Mononuclear cell (primary cell): ENCODE results near the gene GPRC5A. TPM values are rescaled to one million over a fixed set of nuclear protein-coding genes. Genes with fewer than 3 reads are reported as not detected.

Experiments
- H3K27me3 ChIP-seq: 2 replicates; pipeline ENCODE4 v1.6.0; 2011; ENCODE audit warnings: low read length, control low read depth; ENCODE audit not compliant: insufficient read depth
- H3K4me1 ChIP-seq: 2 replicates; pipeline ENCODE4 v1.5.1; 2011; ENCODE audit warnings: mild to moderate bottlenecking, low read length, control low read depth; ENCODE audit not compliant: insufficient read depth
- H3K4me3 ChIP-seq: 2 replicates; pipeline ENCODE4 v1.5.1; 2011; ENCODE audit warnings: mild to moderate bottlenecking, low read length, moderate library complexity
- H3K9me3 ChIP-seq: 2 replicates; pipeline ENCODE4 v1.5.1; 2011; ENCODE audit warnings: low read depth, mild to moderate bottlenecking, control low read depth, low read length
- total RNA-seq: library from RNA; depleted of rRNA; stranded (reverse); fragments of >200 nt; gene quantifications from one replicate; pipeline ENCODE4 v1.2.3, GENCODE V29; 2012

GPRC5A gene
- total RNA-seq, 1 donor, result 1.6 TPM

DNA sequence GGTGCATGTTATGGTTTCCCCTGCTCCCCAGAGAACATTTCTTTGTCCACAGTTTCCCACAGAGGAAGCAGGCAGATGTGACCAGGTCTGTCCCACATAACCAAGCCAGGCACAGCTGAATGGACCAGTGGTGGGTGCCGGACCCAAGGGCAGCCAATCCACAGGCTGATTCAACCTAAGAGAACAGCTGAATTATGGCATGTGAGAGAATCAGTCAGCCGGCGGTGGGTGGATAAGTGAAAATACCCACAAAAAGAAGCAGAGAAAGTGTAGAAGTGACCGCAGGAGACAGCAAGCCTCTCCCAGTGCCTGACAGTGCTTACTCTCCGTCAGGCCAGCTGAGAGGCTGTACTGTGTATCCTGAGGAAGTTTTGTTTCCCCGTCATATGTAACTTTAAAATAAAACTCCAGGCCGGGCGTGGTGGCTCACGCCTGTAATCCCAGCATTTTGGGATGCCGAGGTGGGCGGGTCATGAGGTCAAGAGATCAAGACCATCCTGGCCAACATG is 45.7 kb downstream of the GPRC5A start:
- H3K9me3 ChIP-seq, result no peaks in the 10 kb centered on the region
- H3K4me1 ChIP-seq, result no peaks in the 10 kb centered on the region
- no peak overlapping the region for H3K4me3 ChIP-seq
- H3K27me3 ChIP-seq, result no peaks in the 10 kb centered on the region

DNA sequence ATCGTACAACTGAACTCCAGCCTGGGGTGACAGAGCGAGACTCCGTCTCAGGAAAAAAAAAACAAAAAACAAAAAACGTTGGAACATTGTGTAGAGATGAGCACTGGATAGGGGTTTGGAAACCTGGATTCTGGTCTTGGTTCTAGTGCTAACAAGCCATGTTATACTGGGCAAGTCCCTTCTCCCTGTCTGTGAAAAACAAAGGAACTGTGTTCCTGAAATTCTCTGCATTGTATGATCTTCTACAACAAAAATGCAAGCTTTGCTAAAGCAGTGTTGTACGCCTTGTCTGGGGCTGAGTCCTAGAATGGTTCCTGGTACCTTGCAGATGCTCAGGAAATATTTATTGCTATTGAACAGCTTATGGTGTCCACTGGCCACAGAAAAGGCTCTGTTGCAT is 47.2 kb downstream of the GPRC5A start:
- no peaks in the 10 kb centered on the region for H3K4me1 ChIP-seq
- no peaks in the 10 kb centered on the region for H3K27me3 ChIP-seq

GRCh38 chr12:12939888-12940287 is 48.5 kb downstream of the GPRC5A start:
- H3K4me1 ChIP-seq, result no peaks in the 10 kb centered on the region
- no peaks in the 10 kb centered on the region for H3K9me3 ChIP-seq
- H3K4me3 ChIP-seq, result no peak overlapping the region
- H3K27me3 ChIP-seq, result no peaks in the 10 kb centered on the region

More for the DNA sequence above, 47.2 kb downstream of the GPRC5A start:
- Histone ChIP-seq H3K4me3 (no peak overlapping the region), H3K9me3 (no peaks in the 10 kb centered on the region)

- Histone ChIP-seq H3K4me3 (no peak overlapping the region), H3K4me1 (no peaks in the 10 kb centered on the region), H3K9me3 (no peaks in the 10 kb centered on the region), H3K27me3 (no peaks in the 10 kb centered on the region)
Measured at GRCh38 chr12:12941450-12942350, 50.3 kb downstream of the GPRC5A start.

GRCh38 chr12:12943586-12944260 is 52.4 kb downstream of the GPRC5A start:
- Histone ChIP-seq H3K4me3 (no peak overlapping the region), H3K27me3 (no peaks in the 10 kb centered on the region), H3K9me3 (no peaks in the 10 kb centered on the region), H3K4me1 (no peaks in the 10 kb centered on the region)

GRCh38 chr12:12945591-12945990 is 54.2 kb downstream of the GPRC5A start:
- no peaks in the 10 kb centered on the region for H3K4me1 ChIP-seq

GRCh38 chr12:12946686-12947355 is 55.5 kb downstream of the GPRC5A start:
- Histone ChIP-seq H3K4me1 (no peaks in the 10 kb centered on the region), H3K27me3 (no peaks in the 10 kb centered on the region), H3K9me3 (no peaks in the 10 kb centered on the region), H3K4me3 (no peak overlapping the region)

More at GRCh38 chr12:12945591-12945990, 54.2 kb downstream of the GPRC5A start:
- H3K9me3 ChIP-seq, result no peaks in the 10 kb centered on the region
- H3K27me3 ChIP-seq, result no peaks in the 10 kb centered on the region
- H3K4me3 ChIP-seq, result no peak overlapping the region

GRCh38 chr12:12947902-12948301 is 56.5 kb downstream of the GPRC5A start:
- H3K27me3 ChIP-seq, result no peaks in the 10 kb centered on the region
- H3K4me3 ChIP-seq, result no peak overlapping the region

GRCh38 chr12:12951504-12951903 is 60.1 kb downstream of the GPRC5A start:
- Histone ChIP-seq H3K4me3 (no peak overlapping the region), H3K9me3 (no peaks in the 10 kb centered on the region), H3K4me1 (no peaks in the 10 kb centered on the region), H3K27me3 (no peaks in the 10 kb centered on the region)

More at GRCh38 chr12:12947902-12948301, 56.5 kb downstream of the GPRC5A start:
- no peaks in the 10 kb centered on the region for H3K4me1 ChIP-seq
- no peaks in the 10 kb centered on the region for H3K9me3 ChIP-seq

DNA sequence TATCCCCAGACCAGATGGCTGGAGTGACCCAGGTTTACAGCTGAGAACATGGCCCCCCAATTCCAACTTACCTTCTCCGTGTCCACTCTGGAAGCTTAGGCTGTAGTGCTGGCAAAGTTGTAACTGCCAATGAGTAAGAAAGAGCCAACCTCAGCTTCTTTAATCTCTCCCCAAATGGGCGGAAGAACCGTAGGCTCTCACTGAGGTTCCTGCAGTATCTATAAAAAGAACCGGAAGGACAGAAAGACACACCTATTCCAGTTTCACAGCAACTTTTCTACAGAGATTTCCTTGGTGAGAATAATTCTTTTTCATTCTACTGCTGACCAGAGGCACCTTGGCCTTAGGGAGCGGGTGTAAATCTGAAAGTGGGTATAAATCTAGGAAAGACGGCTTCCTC is 60.7 kb downstream of the GPRC5A start, which contains the start of gene GPRC5D:
Gene GPRC5D (minus strand): TSS at position 135 of the 400 bp plus-strand sequence. CDS start 1,786 bp downstream, outside the sequence.
- H3K27me3 ChIP-seq, result no peaks in the 10 kb centered on the region
- H3K4me1 ChIP-seq, result no peaks in the 10 kb centered on the region
- H3K4me3 ChIP-seq, result no peak within 1 kb of the TSS
- no peaks in the 10 kb centered on the region for H3K9me3 ChIP-seq

- no peaks in the 10 kb centered on the region for H3K4me1 ChIP-seq
- H3K4me3 ChIP-seq, result no peak overlapping the region
- no peaks in the 10 kb centered on the region for H3K9me3 ChIP-seq
- no peaks in the 10 kb centered on the region for H3K27me3 ChIP-seq
Measured at GRCh38 chr12:12954356-12954755, 63.0 kb downstream of the GPRC5A start.

GRCh38 chr12:12954878-12955625 is 63.7 kb downstream of the GPRC5A start:
- H3K4me3 ChIP-seq, result no peak overlapping the region
- no peaks in the 10 kb centered on the region for H3K27me3 ChIP-seq
- H3K4me1 ChIP-seq, result no peaks in the 10 kb centered on the region
- no peaks in the 10 kb centered on the region for H3K9me3 ChIP-seq

- Histone ChIP-seq H3K4me3 (no peak overlapping the region), H3K9me3 (no peaks in the 10 kb centered on the region), H3K4me1 (no peaks in the 10 kb centered on the region), H3K27me3 (no peaks in the 10 kb centered on the region)
Measured at GRCh38 chr12:12958886-12959285, 67.5 kb downstream of the GPRC5A start.

GRCh38 chr12:12960639-12961209 is 69.4 kb downstream of the GPRC5A start:
- Histone ChIP-seq H3K9me3 (no peaks in the 10 kb centered on the region), H3K27me3 (no peaks in the 10 kb centered on the region), H3K4me1 (peaks cover 7% of the 10 kb centered on the region), H3K4me3 (no peak overlapping the region)
